Activated CD8-positive, alpha-beta memory T cell treated with anti-CD3 and anti-CD28 coated beads for 4 hours (primary cell): ENCODE results near the gene SRGAP1.
"Not testable (repeated sequence)": the region's sequence is repeated elsewhere in the genome, so short reads cannot be mapped to it uniquely, and the experiment has no call there.

Source experiments
- DNase-seq, 2 donors: peaks; one replicate each; pipeline ENCODE4 v3.0.0-alpha.2; 2020; ENCODE audit warnings: low read depth in 2 of 2

Gene SRGAP1

GRCh38 chr12:63867053-63867452 is 22.6 kb downstream of the SRGAP1 start:
- DNase-seq, result no peak

GRCh38 chr12:63869656-63870055 is 25.2 kb downstream of the SRGAP1 start:
- no peak for DNase-seq

GRCh38 chr12:63870838-63871237 is 26.3 kb downstream of the SRGAP1 start:
- DNase-seq, result no peak

- DNase-seq, result no peak
These were observed 30.5 kb downstream of the SRGAP1 start for GRCh38 chr12:63874897-63875480.

- no peak for DNase-seq
These were observed 31.2 kb downstream of the SRGAP1 start for GRCh38 chr12:63875703-63876102.

- DNase-seq, result no peak
These were observed 32.5 kb downstream of the SRGAP1 start for GRCh38 chr12:63876980-63877379.

GRCh38 chr12:63877693-63878092 is 33.2 kb downstream of the SRGAP1 start:
- DNase-seq, result no peak

- not testable (repeated sequence) for DNase-seq
These were observed 35.7 kb downstream of the SRGAP1 start for GRCh38 chr12:63880235-63880634.

- DNase-seq, result no peak
These were observed 36.3 kb downstream of the SRGAP1 start for GRCh38 chr12:63880742-63881263.

GRCh38 chr12:63882844-63883243 is 38.3 kb downstream of the SRGAP1 start:
- DNase-seq, result no peak

- no peak for DNase-seq
These were observed 40.9 kb downstream of the SRGAP1 start for GRCh38 chr12:63885401-63885800.

- no peak for DNase-seq
These were observed 44.6 kb downstream of the SRGAP1 start for GRCh38 chr12:63888908-63889635.

- no peak for DNase-seq
These were observed 45.4 kb downstream of the SRGAP1 start for GRCh38 chr12:63889721-63890509.

GRCh38 chr12:63893170-63893569 is 48.7 kb downstream of the SRGAP1 start:
- DNase-seq, result no peak

GRCh38 chr12:63894132-63894531 is 49.6 kb downstream of the SRGAP1 start:
- no peak for DNase-seq

- DNase-seq, result no peak
These were observed 51.3 kb downstream of the SRGAP1 start for GRCh38 chr12:63895841-63896240.

- DNase-seq, result no peak
These were observed 53.4 kb downstream of the SRGAP1 start for GRCh38 chr12:63897931-63898330.

- DNase-seq, result no peak
These were observed 54.4 kb downstream of the SRGAP1 start for GRCh38 chr12:63898764-63899337.

- DNase-seq, result no peak
These were observed 54.9 kb downstream of the SRGAP1 start for GRCh38 chr12:63899396-63899795.

- no peak for DNase-seq
These were observed 56.7 kb downstream of the SRGAP1 start for GRCh38 chr12:63900922-63901793.

- DNase-seq, result no peak
These were observed 60.2 kb downstream of the SRGAP1 start for GRCh38 chr12:63904653-63905052.
